Sigmoid colon (tissue), 7 donors: Measurements from ENCODE around the gene UBE2QL1. TPM values are rescaled to one million over a fixed set of nuclear protein-coding genes. Genes with fewer than 3 reads are reported as not detected.
A peak's percentile ranks its signal among the peaks of the same experiment; 100 is the strongest.

Source experiments
- DNase-seq: peaks from one replicate; pipeline ENCODE4 v3.0.0-alpha.2; 2019
- H3K27ac ChIP-seq, 4 donors: fragments of 200-600 bp; sonication (generic); one replicate each; pipeline ENCODE4 v1.5.1; 2016 to 2019; ENCODE audit warnings: mild to moderate bottlenecking in 1 of 4
- H3K27me3 ChIP-seq, 3 donors: fragments of 200-600 bp; sonication (generic); one replicate each; pipeline ENCODE4 v1.5.1; 2019; ENCODE audit warnings: mild to moderate bottlenecking in 1 of 3
- H3K36me3 ChIP-seq, 4 donors: fragments of 200-600 bp; sonication (generic); one replicate each; pipeline ENCODE4 v1.5.1; 2016 to 2019
- H3K4me1 ChIP-seq, 4 donors: fragments of 200-600 bp; sonication (generic); one replicate each; pipeline ENCODE4 v1.5.1; 2017 to 2019
- H3K4me3 ChIP-seq, 4 donors: fragments of 200-600 bp; sonication (generic); one replicate each; pipeline ENCODE4 v1.5.1; 2017 to 2019; ENCODE audit warnings: mild to moderate bottlenecking in 2 of 4, moderate library complexity in 1 of 4
- H3K9me3 ChIP-seq, 4 donors: fragments of 200-600 bp in 3 of 4; sonication (generic) in 3 of 4; one replicate each; pipeline versions ENCODE4 v1.5.1 to v1.6.1; 2013 to 2019
- CTCF ChIP-seq, 4 experiments: fragments of 450-650 bp in 3 of 4; fragments of 200-600 bp in 1 of 4; IDR thresholded peaks; one replicate each; pipeline ENCODE4 v1.5.1; 2016 to 2019; ENCODE audit warnings: antibody characterized with exemption in 4 of 4, mild to moderate bottlenecking in 3 of 4, moderate library complexity in 2 of 4
- EP300 ChIP-seq, 4 donors: sonication (generic); formaldehyde crosslinking; IDR thresholded peaks; one replicate each; pipeline ENCODE4 v1.6.1; 2017; ENCODE audit warnings: antibody characterized with exemption in 4 of 4
- POLR2A ChIP-seq, 2 donors: fragments of 450-650 bp; IDR thresholded peaks; one replicate each; pipeline ENCODE4 v1.6.1; 2016; ENCODE audit warnings: antibody characterized with exemption in 2 of 2, mild to moderate bottlenecking in 2 of 2, moderate library complexity in 2 of 2
- POLR2AphosphoS5 ChIP-seq, 4 donors: sonication (generic); formaldehyde crosslinking; IDR thresholded peaks; one replicate each; pipeline ENCODE4 v1.6.1; 2017; ENCODE audit warnings: antibody characterized with exemption in 4 of 4
- WGBS, 2 donors: extraction: QIAGEN DNeasy Blood & Tissue Kit; methylation state at CpG; one replicate each; pipeline ENCODE4 v1.1.7; 2013; 5-methylcytosine and 5-hydroxymethylcytosine counted together
- intact Hi-C: fragments of 100-400 bp; cut with DNase I; formaldehyde crosslinking; loops from one replicate; pipeline ENCODE4 v1.15.1; 2023
- polyA plus RNA-seq, 3 donors: library from polyadenylated mRNA; stranded (reverse); fragments of 200-250 nt; gene quantifications; one replicate each; pipeline ENCODE4 v1.2.3, GENCODE V29; 2013
- total RNA-seq, 4 donors: library from RNA; depleted of rRNA; stranded (reverse); fragments of >200 nt; gene quantifications; one replicate each; pipeline ENCODE4 v1.1.0, GENCODE V29; 2016
- donor health status: healthy with polysubstance abuse.
- donor health status: Bipolar disorder and iron deficiency.
- donor health status: healthy.

UBE2QL1 gene
- total and polyA plus RNA-seq, 7 donors = under 0.01 to 5.5 (median 3.6) TPM

- H3K27ac ChIP-seq = no peak overlapping the region
Measured at GRCh38 chr5:6490693-6491092, 42.0 kb downstream of the UBE2QL1 start.

GRCh38 chr5:6491196-6491918 lies 42.7 kb downstream of the UBE2QL1 start:
- no peak overlapping the region for H3K27ac ChIP-seq
- no peak overlapping the region for H3K4me3 ChIP-seq
- no peaks in the 10 kb centered on the region for H3K9me3 ChIP-seq
- H3K4me1 ChIP-seq = no peaks in the 10 kb centered on the region
- DNase-seq = no peak
- TF ChIP-seq CTCF (IDR thresholded peaks at IDR 0.05) = no peak
- TF ChIP-seq POLR2A (IDR thresholded peaks at IDR 0.05) = no peak
- TF ChIP-seq POLR2AphosphoS5 (IDR thresholded peaks at IDR 0.05) = no peak
- no peak for TF ChIP-seq EP300 (IDR thresholded peaks at IDR 0.05)
- 84 to 85% methylated on average over 32 of the region's 32 CpGs for WGBS, 2 donors
- peaks cover 0 to 12% (median 0%) of the 10 kb centered on the region in 4 donors for H3K36me3 ChIP-seq
- intact Hi-C loops = no loop called here
- no peaks in the 10 kb centered on the region for H3K27me3 ChIP-seq

More at GRCh38 chr5:6490693-6491092, 42.0 kb downstream of the UBE2QL1 start:
- 60 to 74% methylated on average over 3 of the region's 3 CpGs for WGBS, 2 donors
- H3K27me3 ChIP-seq = no peaks in the 10 kb centered on the region
- TF ChIP-seq POLR2AphosphoS5 (IDR thresholded peaks at IDR 0.05) (no peak), EP300 (IDR thresholded peaks at IDR 0.05) (no peak), CTCF (IDR thresholded peaks at IDR 0.05) (no peak), POLR2A (IDR thresholded peaks at IDR 0.05) (no peak)
- DNase-seq = peak; percentile 11
- intact Hi-C loops = no loop called here
- peaks cover 0 to 12% (median 0%) of the 10 kb centered on the region in 4 donors for H3K36me3 ChIP-seq
- H3K9me3 ChIP-seq = no peaks in the 10 kb centered on the region
- no peak overlapping the region for H3K4me3 ChIP-seq
- H3K4me1 ChIP-seq = no peaks in the 10 kb centered on the region

GRCh38 chr5:6491919-6492290 lies 43.2 kb downstream of the UBE2QL1 start:
- Histone ChIP-seq H3K27me3 (no peaks in the 10 kb centered on the region), H3K9me3 (no peaks in the 10 kb centered on the region), H3K4me1 (no peaks in the 10 kb centered on the region), H3K4me3 (no peak overlapping the region), H3K36me3 (peaks cover 0 to 12% (median 0%) of the 10 kb centered on the region in 4 donors), H3K27ac (no peak overlapping the region)
- TF ChIP-seq EP300 (IDR thresholded peaks at IDR 0.05) (no peak), POLR2A (IDR thresholded peaks at IDR 0.05) (no peak), POLR2AphosphoS5 (IDR thresholded peaks at IDR 0.05) (no peak), CTCF (IDR thresholded peaks at IDR 0.05) (no peak)
- no peak for DNase-seq
- 88 to 94% methylated on average over 13 of the region's 13 CpGs for WGBS, 2 donors
- intact Hi-C loops = no loop called here

GRCh38 chr5:6492934-6493333 lies 44.3 kb downstream of the UBE2QL1 start:
- H3K4me3 ChIP-seq = no peak overlapping the region
- no peak for TF ChIP-seq POLR2AphosphoS5 (IDR thresholded peaks at IDR 0.05)
- TF ChIP-seq CTCF (IDR thresholded peaks at IDR 0.05) = no peak
- no peak for TF ChIP-seq EP300 (IDR thresholded peaks at IDR 0.05)
- no peak for TF ChIP-seq POLR2A (IDR thresholded peaks at IDR 0.05)
- no peak overlapping the region for H3K27ac ChIP-seq
- peaks cover 0 to 12% (median 0%) of the 10 kb centered on the region in 4 donors for H3K36me3 ChIP-seq
- intact Hi-C loops = no loop called here
- 83 to 87% methylated on average over 4 of the region's 4 CpGs for WGBS, 2 donors
- no peaks in the 10 kb centered on the region for H3K27me3 ChIP-seq
- no peaks in the 10 kb centered on the region for H3K9me3 ChIP-seq
- peak; percentile 18 for DNase-seq
- no peaks in the 10 kb centered on the region for H3K4me1 ChIP-seq
